SK-N-SH (cell line): ENCODE results near the gene TMEM25. TPM values are rescaled to one million over a fixed set of nuclear protein-coding genes. Genes with fewer than 3 reads are reported as not detected.

Experiments used
- CTCF ChIA-PET: fragments of 300-600, 350-600 bp; formaldehyde crosslinking; extraction: SDS; loops from one replicate; lab custom pipeline; 2021; lab: Yijun Ruan, JAX
- POLR2A ChIA-PET: fragments of 350-600 bp; sonication (Branson Sonifier 250); formaldehyde crosslinking; extraction: SDS; loops from one replicate; lab custom pipeline; 2020; ENCODE audit warnings: antibody characterized with exemption, inconsistent platforms; lab: Yijun Ruan, JAX
- DNase-seq: peaks from one replicate; pipeline ENCODE4 v3.0.0; 2012
- H2AFZ ChIP-seq: fragments of 200-600 bp; sonication (generic); 2 replicates; pipeline ENCODE4 v1.8.1; 2016; ENCODE audit warnings: antibody characterized with exemption, mild to moderate bottlenecking, low read depth
- H3F3A ChIP-seq: fragments of 200-600 bp; sonication (generic); replicated peaks from 2 replicates; pipeline ENCODE3; 2016; ENCODE audit warnings: antibody characterized with exemption, mild to moderate bottlenecking; ENCODE audit not compliant: insufficient read depth
- H3K27ac ChIP-seq, 2 experiments: fragments of 200-500 bp in 1 of 2; fragments of 200-600 bp in 1 of 2; sonication (Bioruptor generic) in 1 of 2; sonication (generic), shearing (Covaris generic) in 1 of 2; 2 replicates each; pipeline versions ENCODE4 v1.5.1 to v1.6.1; 2014 to 2016; ENCODE audit warnings: low read depth in 2 of 2, inconsistent platforms in 1 of 2, low read length in 1 of 2, mild to moderate bottlenecking in 1 of 2, mixed read lengths in 1 of 2
- H3K27me3 ChIP-seq: fragments of 200-600 bp; sonication (generic), shearing (Covaris generic); 2 replicates; pipeline ENCODE4 v1.6.1; 2016; ENCODE audit warnings: mixed run types; ENCODE audit not compliant: insufficient read depth
- H3K36me3 ChIP-seq, 2 experiments: fragments of 200-500 bp in 1 of 2; fragments of 200-600 bp in 1 of 2; sonication (Bioruptor generic) in 1 of 2; sonication (generic) in 1 of 2; replicated peaks in 1 of 2; 2 replicates each; pipeline versions ENCODE3 to v1.5.1; 2014 to 2016; ENCODE audit warnings: low read length in 1 of 2, mild to moderate bottlenecking in 1 of 2; ENCODE audit not compliant: insufficient read depth in 2 of 2, control insufficient read depth in 1 of 2
- H3K4me1 ChIP-seq, 2 experiments: fragments of 200-500 bp in 1 of 2; fragments of 200-600 bp in 1 of 2; sonication (Bioruptor generic) in 1 of 2; sonication (generic), shearing (Covaris generic) in 1 of 2; 2 replicates each; pipeline versions ENCODE4 v1.5.1 to v1.6.1; 2014 to 2016; ENCODE audit warnings: low read depth in 1 of 2, low read length in 1 of 2, mixed run types in 1 of 2; ENCODE audit not compliant: insufficient read depth in 2 of 2, control insufficient read depth in 1 of 2
- H3K4me2 ChIP-seq: fragments of 200-600 bp; sonication (generic), shearing (Covaris generic); 2 replicates; pipeline ENCODE4 v1.6.1; 2017; ENCODE audit warnings: mixed run types
- H3K4me3 ChIP-seq, 2 experiments: fragments of 200-500 bp in 1 of 2; fragments of 200-600 bp in 1 of 2; sonication (Bioruptor generic) in 1 of 2; sonication (generic), shearing (Covaris generic) in 1 of 2; 2 replicates each; pipeline versions ENCODE4 v1.5.1 to v1.8.1; 2014 to 2016; ENCODE audit warnings: low read depth in 2 of 2, inconsistent platforms in 1 of 2, low read length in 1 of 2, mild to moderate bottlenecking in 1 of 2, mixed read lengths in 1 of 2, moderate library complexity in 1 of 2
- H3K79me2 ChIP-seq: fragments of 200-600 bp; sonication (generic); 2 replicates; pipeline ENCODE4 v1.8.1; 2017; ENCODE audit warnings: mild to moderate bottlenecking; ENCODE audit not compliant: insufficient read depth
- H3K9ac ChIP-seq: fragments of 200-600 bp; sonication (generic); 2 replicates; pipeline ENCODE4 v1.6.1; 2017; ENCODE audit warnings: mixed run types
- H3K9me2 ChIP-seq: fragments of 200-600 bp; sonication (generic); 2 replicates; pipeline ENCODE4 v1.6.1; 2017; ENCODE audit warnings: mixed run types
- H3K9me3 ChIP-seq: fragments of 200-600 bp; sonication (generic); 2 replicates; pipeline ENCODE4 v1.6.1; 2017; ENCODE audit warnings: mixed run types, mild to moderate bottlenecking, moderate library complexity
- H4K20me1 ChIP-seq: fragments of 200-600 bp; sonication (generic); 2 replicates; pipeline ENCODE4 v1.6.1; 2017; ENCODE audit warnings: mild to moderate bottlenecking, mixed run types; ENCODE audit not compliant: insufficient read depth
- EP300 ChIP-seq, 2 experiments: IDR thresholded peaks; 2 replicates each; pipeline versions ENCODE4 v1.4.0 to v1.6.1; 2012; ENCODE audit warnings: borderline replicate concordance in 1 of 2, low read depth in 1 of 2, low read length in 1 of 2
- FOSL2 ChIP-seq: IDR thresholded peaks from 2 replicates; pipeline ENCODE4 v1.4.0; 2012; ENCODE audit warnings: low read depth, mild to moderate bottlenecking, moderate library complexity, borderline replicate concordance
- FOXJ3 ChIP-seq: sonication (generic); formaldehyde crosslinking; IDR thresholded peaks from 2 replicates; pipeline ENCODE4 v1.5.1; 2020; ENCODE audit warnings: mild to moderate bottlenecking, missing genetic modification reagents
- GABPA ChIP-seq: IDR thresholded peaks from 2 replicates; pipeline ENCODE4 v1.4.0; 2012; ENCODE audit warnings: low read depth, mild to moderate bottlenecking
- MEF2A ChIP-seq: IDR thresholded peaks from 2 replicates; pipeline ENCODE4 v1.4.0; 2012; ENCODE audit warnings: low read depth, borderline replicate concordance
- MXI1 ChIP-seq: IDR thresholded peaks from 2 replicates; pipeline ENCODE4 v1.6.1; 2012; ENCODE audit warnings: mild to moderate bottlenecking, low read depth, low read length, improper control_type of control experiment
- POLR2AphosphoS5 ChIP-seq: IDR thresholded peaks from 2 replicates; pipeline ENCODE4 v1.6.1; 2012; ENCODE audit warnings: low read depth, low read length
- RCOR1 ChIP-seq: fragments of 150-350 bp; IDR thresholded peaks from 2 replicates; pipeline ENCODE4 v1.6.1; 2017; ENCODE audit warnings: antibody characterized with exemption, low read length
- RFX5 ChIP-seq: IDR thresholded peaks from 2 replicates; pipeline ENCODE4 v1.6.1; 2012; ENCODE audit warnings: mild to moderate bottlenecking, improper control_type of control experiment, low read length
- RXRA ChIP-seq: IDR thresholded peaks from 2 replicates; pipeline ENCODE4 v1.4.0; 2012; ENCODE audit warnings: low read depth, mild to moderate bottlenecking, borderline replicate concordance
- TAF1 ChIP-seq: IDR thresholded peaks from 2 replicates; pipeline ENCODE4 v1.6.1; 2012; ENCODE audit warnings: low read depth, mild to moderate bottlenecking, low read length, moderate library complexity, borderline replicate concordance
- TCF12 ChIP-seq: IDR thresholded peaks from 2 replicates; pipeline ENCODE4 v1.4.0; 2012
- YY1 ChIP-seq: IDR thresholded peaks from 2 replicates; pipeline ENCODE4 v1.4.0; 2012; ENCODE audit warnings: low read depth, mild to moderate bottlenecking
- WGBS: methylation state at CpG from one replicate; pipeline ENCODE4 v1.1.6; 2017; ENCODE audit warnings: low lambda C conversion rate; 5-methylcytosine and 5-hydroxymethylcytosine counted together
- polyA plus RNA-seq, 3 experiments: library from polyadenylated mRNA; depleted of rRNA; stranded (reverse); fragments of >200 nt; gene quantifications; 2 replicates each; pipeline ENCODE4 v1.2.3, GENCODE V29; 2012
- TF ChIP-seq, protein P1 (sequence below): IDR thresholded peaks from 2 replicates; pipeline ENCODE4 v1.4.0; 2012; ENCODE audit warnings: low read depth, borderline replicate concordance
- TF ChIP-seq, protein P2 (sequence below): IDR thresholded peaks from 2 replicates; pipeline ENCODE4 v1.4.0; 2012; ENCODE audit warnings: low read depth
- TF ChIP-seq, protein P3 (sequence below): IDR thresholded peaks from 2 replicates; pipeline ENCODE4; 2012
- TF ChIP-seq, protein P4 (sequence below): fragments of 150-350 bp; IDR thresholded peaks from 2 replicates; pipeline ENCODE4 v1.6.1; 2017; ENCODE audit warnings: antibody characterized with exemption, low read length, low read depth, borderline replicate concordance

The TMEM25 gene
- polyA plus RNA-seq, 1 of the 3 experiments (the other 2 are of a cell fraction): 30.0 TPM

DNA sequence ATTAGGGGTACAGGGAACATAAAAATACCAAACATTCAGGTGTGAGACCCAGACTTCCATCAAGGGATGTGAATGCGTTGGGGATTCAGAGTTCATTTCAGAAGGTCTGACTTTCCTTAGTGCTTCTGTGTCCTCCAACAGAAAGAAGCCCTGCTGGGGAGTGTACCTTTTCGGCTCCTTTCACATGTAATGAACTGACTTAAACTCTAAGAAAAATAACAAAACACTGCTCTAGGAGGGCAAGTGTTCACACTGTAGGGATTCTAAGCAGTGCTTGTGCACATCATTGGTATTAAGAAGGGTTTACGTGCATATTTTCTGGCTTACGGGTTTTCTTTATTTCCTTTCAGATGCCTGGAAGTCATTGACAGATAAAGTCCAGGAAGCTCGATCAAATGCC is 19.4 kb upstream of the TMEM25 start:
- no peaks in the 10 kb centered on the region for H3K9me3 ChIP-seq
- no peak overlapping the region for H3K27ac ChIP-seq
- no peak overlapping the region for H3K4me3 ChIP-seq
- ChIA-PET POLR2A (no interaction called here), CTCF (no interaction called here)
- 94% methylated on average over 5 of the region's 5 CpGs for WGBS
- DNase-seq: no peak
- no peaks in the 10 kb centered on the region for H3K27me3 ChIP-seq
- H3K9ac ChIP-seq: no peak overlapping the region
- H3K79me2 ChIP-seq: no peaks in the 10 kb centered on the region
- no peak overlapping the region for H2AFZ ChIP-seq
- H3K36me3 ChIP-seq: peaks cover 80 to 85% of the 10 kb centered on the region in 2 experiments
- no peaks in the 10 kb centered on the region for H4K20me1 ChIP-seq
- H3K4me1 ChIP-seq: no peaks in the 10 kb centered on the region
- H3K9me2 ChIP-seq: no peaks in the 10 kb centered on the region
- no peaks in the 10 kb centered on the region for H3F3A ChIP-seq
- no peak overlapping the region for H3K4me2 ChIP-seq
- no peak for TF ChIP-seq EP300 (IDR thresholded peaks at IDR 0.05; ENCODE audit: borderline replicate concordance in 1 of 2, low read depth in 1 of 2, low read length in 1 of 2)

DNA sequence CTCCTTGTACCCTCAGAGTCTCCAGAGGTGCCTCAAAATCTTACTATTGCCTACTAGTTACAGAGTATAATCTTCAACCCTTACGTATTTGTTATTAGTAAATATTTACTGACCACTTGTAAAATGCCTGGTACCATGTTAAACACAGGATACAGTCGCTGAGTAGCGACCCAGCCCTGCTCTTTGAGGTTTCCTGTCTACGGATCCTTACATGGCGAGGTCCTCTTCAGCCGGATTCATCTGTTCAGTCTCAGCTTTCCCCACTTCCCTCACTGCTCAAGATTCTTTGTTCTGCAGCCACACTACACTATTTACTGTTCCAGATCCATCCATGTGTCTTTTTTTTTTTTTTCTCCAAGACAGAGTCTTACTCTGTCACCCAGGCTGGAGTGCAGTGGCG is 16.9 kb upstream of the TMEM25 start:
- TF ChIP-seq GABPA (no peak), TCF12 (no peak), FOXJ3 (no peak), FOSL2 (no peak), POLR2AphosphoS5 (no peak), TAF1 (no peak), MXI1 (no peak), RCOR1 (no peak), RFX5 (no peak), YY1 (no peak), MEF2A (no peak), RXRA (no peak)
- TF ChIP-seq, protein P1, sequence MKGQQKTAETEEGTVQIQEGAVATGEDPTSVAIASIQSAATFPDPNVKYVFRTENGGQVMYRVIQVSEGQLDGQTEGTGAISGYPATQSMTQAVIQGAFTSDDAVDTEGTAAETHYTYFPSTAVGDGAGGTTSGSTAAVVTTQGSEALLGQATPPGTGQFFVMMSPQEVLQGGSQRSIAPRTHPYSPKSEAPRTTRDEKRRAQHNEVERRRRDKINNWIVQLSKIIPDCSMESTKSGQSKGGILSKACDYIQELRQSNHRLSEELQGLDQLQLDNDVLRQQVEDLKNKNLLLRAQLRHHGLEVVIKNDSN: no peak
- TF ChIP-seq, protein P2, sequence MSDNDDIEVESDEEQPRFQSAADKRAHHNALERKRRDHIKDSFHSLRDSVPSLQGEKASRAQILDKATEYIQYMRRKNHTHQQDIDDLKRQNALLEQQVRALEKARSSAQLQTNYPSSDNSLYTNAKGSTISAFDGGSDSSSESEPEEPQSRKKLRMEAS: no peak
- TF ChIP-seq, protein P3, sequence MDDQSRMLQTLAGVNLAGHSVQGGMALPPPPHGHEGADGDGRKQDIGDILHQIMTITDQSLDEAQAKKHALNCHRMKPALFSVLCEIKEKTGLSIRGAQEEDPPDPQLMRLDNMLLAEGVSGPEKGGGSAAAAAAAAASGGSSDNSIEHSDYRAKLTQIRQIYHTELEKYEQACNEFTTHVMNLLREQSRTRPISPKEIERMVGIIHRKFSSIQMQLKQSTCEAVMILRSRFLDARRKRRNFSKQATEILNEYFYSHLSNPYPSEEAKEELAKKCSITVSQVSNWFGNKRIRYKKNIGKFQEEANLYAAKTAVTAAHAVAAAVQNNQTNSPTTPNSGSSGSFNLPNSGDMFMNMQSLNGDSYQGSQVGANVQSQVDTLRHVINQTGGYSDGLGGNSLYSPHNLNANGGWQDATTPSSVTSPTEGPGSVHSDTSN: no peak
- TF ChIP-seq, protein P4, sequence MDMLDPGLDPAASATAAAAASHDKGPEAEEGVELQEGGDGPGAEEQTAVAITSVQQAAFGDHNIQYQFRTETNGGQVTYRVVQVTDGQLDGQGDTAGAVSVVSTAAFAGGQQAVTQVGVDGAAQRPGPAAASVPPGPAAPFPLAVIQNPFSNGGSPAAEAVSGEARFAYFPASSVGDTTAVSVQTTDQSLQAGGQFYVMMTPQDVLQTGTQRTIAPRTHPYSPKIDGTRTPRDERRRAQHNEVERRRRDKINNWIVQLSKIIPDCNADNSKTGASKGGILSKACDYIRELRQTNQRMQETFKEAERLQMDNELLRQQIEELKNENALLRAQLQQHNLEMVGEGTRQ: no peak
- Histone ChIP-seq H3K4me1 (no peaks in the 10 kb centered on the region), H2AFZ (no peak overlapping the region), H3K27ac (no peak overlapping the region), H3F3A (peaks cover 8% of the 10 kb centered on the region), H3K27me3 (no peaks in the 10 kb centered on the region), H3K9me3 (no peaks in the 10 kb centered on the region), H3K4me3 (no peak overlapping the region), H3K9ac (no peak overlapping the region), H4K20me1 (no peaks in the 10 kb centered on the region), H3K79me2 (no peaks in the 10 kb centered on the region), H3K4me2 (no peak overlapping the region), H3K9me2 (no peaks in the 10 kb centered on the region), H3K36me3 (peaks cover 73 to 74% of the 10 kb centered on the region in 2 experiments)
- WGBS: 98% methylated on average over 7 of the region's 7 CpGs
- DNase-seq: no peak
- POLR2A ChIA-PET: interaction anchor here (0.6 kb wide), 1 partner anchor 333 kb away, joined by 3 read pairs; no protein-coding TSS in a partner anchor
- CTCF ChIA-PET: no interaction called here
